ENCODE measurements around the gene RALY.
"Not testable (repeated sequence)": the region's sequence is repeated elsewhere in the genome, so short reads cannot be mapped to it uniquely, and the experiment has no call there.

Gene RALY

DNA sequence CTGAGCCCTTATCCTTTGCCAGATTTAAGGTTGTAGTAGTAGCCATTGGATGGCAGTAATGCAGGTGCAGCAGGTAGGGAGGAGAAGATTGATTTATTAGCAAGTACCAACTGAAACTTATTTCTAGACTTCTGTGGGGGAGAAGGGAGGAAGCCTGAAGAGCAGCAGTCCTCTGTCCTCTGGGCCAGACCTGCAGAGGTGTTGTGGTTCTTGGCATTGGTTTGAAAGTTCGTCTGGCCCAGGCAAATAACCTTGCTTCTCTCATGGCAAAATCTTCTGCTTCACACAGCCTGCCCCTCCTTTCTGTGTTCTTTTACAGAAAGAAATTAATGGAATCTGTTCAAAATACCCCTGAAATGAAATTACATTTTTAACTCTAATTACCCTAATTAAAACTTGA, 24.5 kb downstream of the RALY start:
- DNase-seq: no peak

DNA sequence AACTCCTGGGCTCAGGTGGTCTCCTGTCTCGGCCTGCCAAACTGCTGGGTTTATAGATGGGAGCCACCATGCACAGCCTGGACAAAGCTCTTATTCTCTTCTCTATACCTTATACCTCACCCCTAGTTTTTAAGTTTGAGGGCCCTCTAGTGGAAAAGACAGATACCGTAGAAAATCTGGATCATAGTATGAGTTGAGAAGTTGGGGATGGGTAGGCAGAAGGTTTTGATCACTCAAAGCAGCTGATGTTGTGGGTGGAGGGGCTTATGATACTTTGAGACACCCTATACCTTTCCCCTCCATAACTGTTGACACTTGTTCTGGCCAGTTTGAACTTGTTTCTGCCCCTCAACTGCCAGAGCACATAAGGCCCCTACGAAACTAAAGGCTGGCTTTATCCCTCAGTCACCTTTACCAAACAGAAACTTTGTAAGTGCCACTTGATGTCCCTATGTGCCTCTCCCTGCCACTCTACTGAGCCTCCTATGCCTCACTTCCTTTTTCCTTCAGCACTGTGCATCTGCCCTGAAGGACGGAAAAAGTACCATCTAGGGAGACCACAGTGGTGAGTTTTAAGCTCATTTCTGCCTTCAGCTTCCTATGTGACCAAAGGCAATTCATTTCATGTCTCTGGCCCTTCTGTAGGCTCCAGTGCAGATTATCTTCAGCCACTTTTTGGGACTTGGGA, 28.6 kb downstream of the RALY start:
- peak; percentile 32 for DNase-seq

DNA sequence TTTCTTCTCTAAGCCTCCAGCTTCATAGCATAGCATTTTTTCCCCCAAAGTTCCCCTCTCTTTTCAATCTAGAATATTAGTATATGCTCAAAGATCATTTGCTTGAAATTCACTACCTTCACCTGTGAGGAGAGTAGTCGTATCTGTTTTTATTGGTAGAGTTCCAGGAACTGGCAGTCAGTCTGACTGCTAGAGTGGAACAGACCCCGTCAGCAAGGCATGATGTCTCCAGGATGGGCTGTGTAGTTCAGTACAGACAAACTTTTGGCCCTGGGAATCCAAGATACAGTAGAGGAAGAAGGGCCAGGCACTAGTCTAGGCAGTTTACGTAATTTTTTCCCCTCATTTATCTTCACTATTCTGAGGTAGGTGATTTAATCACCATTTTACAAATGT, 29.1 kb downstream of the RALY start:
- DNase-seq: no peak

DNA sequence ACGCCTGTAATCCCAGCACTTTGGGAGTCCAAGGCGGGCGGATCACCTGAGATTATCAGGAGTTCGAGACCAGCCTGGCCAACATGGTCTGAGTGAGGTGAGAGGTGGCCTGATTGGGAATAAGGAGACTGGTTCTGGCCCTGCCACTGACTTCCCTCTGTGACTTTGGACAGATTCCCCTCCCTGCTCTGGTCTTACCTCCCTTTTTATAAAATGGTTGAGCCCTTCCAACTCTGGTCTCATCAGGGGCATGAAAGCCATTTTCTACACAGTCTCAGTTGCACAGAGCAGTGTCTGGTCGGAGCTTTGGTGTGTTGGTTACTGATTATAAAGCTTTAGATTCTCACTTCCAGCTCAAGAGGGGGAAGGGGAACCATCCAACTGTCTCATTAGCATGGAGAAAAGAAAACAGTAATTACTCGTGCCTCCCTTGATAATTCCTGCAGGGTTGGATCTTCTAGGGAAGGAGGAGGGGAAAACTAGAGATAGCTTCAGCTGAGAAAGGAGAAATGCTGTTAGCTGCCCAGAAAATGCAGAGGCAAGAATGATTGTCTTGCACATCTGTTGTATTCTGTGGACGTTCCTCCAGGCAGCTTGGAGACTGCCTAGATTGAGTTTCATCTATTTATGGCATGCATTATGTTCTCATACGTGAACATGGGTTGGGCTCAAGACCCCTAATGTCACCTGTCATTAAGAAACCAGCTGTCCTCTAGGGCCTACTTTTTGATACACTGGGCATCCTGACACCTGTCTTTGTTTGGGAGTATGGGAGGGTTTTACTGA, 30.4 kb downstream of the RALY start:
- no peak for DNase-seq

DNA sequence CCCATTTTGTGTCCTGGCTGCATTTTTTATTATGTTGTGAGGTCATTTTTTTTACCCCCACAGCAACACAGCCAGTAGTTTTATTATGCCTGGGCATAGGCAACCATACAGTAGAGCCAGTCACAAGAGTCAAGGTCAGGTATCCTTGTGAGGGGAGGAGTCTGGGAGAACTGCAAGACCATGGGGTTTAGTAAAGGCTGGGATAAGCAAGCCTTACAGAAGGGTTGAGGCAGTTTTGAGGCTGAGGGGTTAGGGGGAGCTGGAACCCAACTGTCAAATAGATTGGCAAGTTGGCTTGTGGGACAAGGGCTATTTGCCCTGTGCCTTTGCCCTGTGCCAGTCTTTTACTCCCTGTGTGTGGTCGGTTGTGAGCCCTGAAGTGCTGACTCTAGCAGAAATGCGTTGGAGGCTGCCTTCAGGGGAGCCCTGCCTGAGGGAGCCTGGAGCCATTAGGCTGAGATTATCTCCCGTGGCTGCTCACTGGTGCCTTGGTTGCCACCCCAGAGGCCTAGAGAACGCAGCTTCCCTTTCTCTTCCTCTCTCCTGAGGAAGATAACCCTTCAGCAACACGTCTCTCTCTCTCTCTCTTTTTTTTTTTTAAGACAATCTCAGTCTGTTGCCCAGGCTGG, 31.1 kb downstream of the RALY start:
- DNase-seq: no peak

DNA sequence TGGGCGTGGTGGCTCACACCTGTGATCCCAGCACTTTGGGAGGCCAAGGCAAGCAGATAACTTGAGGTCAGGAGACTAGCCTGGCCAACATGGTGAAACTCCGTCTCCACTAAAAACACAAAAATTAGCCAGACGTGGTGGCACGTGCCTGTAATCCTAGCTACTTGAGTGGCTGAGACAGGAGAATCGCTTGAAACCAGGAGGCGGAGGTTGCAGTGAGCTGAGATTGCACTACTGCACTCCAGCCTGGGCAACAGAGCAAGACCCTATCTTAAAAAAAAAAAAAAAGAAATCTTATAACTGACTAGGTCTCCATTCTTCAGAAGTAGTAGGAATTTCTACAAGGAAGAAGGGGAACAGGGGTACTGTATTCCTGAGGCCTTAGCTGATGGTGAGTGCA, 34.3 kb downstream of the RALY start:
- DNase-seq: not testable (repeated sequence)

DNA sequence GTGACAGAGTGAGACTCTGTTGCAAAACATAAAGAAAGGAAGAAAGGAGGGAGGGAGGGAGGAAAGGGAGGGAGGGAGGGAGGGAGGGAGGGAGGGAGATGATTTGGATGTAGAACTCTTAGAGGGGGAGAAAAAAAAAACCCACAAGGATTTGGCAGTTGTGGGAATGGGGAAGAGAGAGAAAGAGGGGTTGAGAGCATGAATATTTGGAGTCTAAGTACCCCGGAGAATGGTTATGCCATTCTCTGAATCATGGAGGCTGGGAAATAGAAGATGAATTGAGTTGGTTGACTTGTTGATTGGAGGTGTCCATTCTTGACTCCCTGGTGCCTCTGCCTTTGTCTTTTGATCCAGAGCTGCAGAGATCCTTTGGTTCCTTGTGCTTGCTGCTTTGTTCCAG, 35.7 kb downstream of the RALY start:
- DNase-seq: no peak

DNA sequence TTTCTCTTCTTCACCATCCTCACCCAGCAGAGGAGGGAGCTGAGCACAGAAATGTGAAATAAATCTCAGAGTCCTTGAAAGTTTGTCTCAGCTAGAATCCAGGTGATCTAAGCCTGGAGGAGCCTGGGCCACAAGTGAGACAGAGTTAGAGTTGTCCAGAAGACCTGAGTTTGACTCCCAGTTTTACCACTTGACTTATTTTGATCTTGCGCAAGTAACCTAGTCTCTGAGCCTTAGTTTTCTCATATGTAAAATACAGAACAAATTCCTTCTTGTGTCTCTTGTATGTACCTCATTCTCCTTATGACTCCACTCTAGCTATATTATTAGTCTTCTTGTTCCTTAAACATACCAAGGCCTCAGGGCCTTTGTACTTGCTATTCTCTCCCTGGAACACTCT, 36.7 kb downstream of the RALY start:
- no peak for DNase-seq

DNA sequence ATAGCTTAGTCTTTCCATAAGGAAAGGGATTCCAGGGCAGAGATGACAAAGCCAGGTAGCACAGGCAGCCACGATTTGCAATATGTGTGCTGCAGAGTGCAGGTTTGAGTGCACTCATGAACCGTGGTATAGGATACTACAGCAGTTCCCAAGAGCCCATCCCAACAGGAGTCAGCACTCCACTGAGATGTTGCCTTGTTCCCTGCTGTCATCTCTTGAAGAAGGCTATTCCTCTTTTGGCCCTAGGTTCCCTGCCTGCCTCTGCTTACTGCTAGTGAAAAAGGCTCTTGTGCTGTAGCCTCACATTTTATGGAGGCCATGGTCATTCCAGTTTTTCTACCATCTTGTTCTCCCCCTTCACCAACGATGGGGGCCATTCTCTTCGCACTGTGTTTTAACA, 40.2 kb downstream of the RALY start:
- DNase-seq: no peak

DNA sequence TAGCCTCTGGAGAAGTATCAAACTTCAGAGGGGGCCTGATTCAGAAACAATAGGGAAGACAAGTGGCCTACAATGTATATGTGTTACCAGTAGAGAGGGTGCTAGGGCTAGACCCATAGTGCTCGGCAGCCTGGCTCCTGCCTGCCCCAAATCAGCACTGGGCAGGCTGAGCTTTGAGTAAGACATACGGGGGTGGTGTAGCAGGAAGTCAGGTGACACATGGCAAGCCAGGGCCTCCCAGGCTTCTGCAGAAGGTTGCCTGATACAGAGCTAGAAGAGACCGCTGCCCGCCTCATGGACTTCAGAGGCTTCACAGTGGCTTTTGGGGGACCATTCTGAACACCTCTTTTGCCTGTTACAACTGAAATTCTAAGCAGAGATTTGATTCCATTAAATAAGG, 43.4 kb downstream of the RALY start:
- no peak for DNase-seq

DNA sequence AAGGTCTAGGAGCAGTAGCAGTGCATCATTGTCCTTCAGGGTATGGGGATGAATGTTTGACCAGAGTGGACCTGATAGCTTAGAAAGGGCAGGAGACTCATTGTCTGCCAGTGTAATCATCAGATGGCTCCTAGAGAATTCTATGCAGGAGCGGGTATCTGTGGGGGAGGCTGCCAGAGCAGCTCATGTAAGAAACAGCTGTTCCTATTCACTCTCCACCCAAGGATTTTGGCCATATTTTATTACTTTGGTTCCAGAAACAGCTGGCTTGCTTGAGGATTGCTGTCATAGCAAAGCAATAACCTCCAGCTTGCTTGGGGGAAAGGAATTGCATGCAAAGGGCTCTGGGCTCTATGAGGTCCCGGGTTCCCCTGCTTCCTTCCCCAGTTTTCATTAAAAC, 44.1 kb downstream of the RALY start:
- DNase-seq: no peak

DNA sequence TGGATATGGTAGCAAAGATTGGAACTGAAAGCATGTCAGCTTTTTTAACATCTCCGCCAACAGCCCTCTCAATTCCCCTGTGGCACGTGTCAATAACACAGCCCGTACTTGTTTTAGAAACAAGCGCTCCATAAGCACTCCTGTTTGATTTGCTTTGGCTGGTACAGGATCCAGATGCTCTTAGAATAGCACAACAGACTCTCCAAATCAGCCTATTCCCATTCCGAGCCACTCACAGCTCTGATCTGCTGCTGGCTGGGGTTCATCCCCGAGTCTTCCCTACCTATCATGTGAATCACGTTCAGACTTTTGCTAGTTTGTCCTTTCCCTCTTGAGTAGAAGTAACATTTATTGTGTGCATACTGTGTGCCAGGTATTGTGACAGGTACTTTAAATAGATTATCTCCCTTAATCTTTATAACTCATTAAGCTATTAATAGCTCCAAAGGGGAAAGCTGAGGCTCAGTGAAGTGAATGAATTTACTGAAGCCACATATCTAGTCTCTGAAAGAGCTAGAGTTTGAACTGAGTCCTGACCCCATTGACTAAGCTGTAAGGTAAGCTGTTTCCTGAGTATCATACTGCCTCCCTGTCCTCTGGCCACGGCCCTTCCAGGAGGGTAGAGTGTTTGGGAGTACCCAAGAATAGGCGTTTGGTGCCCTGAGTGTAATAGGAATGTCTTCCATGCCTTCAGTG, 46.7 kb downstream of the RALY start:
- DNase-seq: no peak

DNA sequence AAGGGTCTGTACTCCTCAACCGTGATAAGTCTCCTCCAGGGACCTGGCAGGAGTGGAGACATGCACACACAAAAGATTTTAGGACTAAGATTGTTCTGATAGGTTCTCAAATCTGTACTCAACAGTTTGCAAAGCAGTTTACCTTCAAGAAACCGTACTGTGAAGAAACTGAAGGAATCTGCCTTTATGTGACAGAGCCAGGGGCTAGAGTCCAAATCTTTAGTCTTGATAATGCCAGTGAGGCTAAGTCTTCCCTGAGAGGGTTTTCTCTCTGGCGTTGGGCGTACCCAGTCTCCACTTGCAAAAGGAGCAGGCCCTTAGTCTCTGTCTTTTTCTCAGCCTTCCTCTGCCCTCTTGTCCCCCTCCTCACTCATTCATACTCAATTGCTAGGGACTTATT, 47.5 kb downstream of the RALY start:
- no peak for DNase-seq

DNA sequence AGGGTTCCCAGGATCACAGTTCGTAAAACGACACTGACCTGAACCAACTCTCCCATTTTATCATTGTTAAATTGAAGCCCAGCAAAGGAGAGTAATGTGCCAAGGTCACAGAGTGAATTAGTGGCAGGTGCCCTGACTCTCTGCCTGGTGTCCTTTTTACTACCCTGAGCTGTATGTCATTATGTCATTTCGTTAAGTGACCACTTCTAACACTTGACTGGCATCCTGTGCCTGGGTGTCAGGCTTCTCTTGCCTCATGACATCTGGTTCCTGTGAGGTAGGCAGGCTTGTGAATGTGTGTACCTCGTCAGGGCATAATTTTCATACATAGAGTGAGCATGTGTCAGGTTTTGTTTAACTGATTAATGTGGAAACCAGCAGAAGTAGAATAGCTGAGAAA, 48.6 kb downstream of the RALY start:
- DNase-seq: no peak

DNA sequence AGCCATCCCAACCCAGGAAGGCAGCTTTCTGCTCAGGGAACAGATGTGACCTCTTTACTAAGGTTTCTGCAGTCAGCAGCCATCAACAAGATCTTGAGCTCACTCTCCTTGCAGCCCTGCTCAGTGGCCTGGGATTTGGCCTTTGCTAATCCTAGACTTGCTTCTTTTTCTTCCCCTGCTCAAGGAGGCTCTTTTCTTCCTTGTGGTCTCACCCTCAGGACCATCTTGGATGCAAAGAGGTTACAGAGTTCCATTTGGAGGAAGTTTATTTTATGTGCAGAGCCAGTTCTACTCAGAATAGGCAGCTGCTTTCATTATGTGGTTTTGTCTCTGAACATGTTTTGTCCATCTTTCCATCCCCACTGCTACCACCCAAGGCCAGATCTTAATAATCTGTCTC, 49.3 kb downstream of the RALY start:
- DNase-seq: no peak

DNA sequence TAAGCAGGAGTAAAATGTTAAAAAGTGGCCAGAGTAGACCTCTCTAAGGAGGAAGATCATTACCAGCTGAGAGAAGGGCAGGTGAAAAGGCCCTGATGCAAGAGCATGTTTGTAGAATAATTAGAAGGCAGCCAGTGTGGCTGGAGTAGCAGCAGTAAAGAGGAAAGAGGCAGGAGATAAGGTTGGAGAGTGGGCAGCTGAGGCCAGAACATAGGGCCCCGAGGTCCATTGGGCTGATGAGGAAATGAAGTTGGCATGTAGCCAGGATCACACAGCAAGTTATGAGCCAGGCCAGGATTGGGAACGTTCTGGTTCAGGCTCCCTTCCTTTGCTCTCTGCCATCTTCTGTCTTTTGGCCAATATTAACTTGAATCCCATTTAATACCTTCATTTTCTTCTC, 51.6 kb downstream of the RALY start:
- no peak for DNase-seq

DNA sequence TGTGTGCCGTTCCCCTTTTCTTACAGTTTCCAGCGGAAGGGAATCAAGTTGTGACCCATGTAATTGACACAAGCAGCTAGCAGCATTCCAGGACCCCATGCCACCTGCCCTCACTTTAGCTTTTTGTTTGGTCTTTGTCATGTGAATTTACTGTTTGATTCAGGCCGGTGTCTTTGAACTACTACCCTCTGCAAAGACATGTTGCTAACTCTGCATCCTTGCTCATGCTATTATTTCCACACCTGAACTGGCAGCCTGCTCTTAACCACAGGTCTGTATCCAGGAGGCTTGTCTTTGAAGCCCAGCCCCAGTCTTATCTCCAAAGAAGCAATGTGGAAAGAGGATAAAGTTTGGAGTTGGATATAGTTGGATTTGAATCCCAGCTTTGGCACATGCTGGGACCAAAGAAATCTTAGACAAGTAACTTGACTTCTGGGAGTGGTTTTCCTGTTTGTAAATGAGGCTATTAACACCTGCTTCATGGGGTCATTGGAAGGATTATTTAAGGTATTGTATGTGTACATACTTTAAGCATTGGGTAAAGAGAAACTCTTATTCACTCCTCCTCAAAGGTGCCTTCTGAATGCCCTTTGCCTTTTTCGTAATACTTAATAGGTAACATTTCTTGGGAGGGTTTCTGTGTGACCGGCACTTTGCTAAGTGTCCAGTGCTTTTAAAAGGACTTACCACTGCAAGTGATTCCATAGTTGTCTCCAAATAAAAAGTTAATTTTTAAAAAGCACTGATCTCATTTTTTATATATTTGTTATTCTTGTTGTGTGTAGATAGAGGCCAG, 52.4 kb downstream of the RALY start:
- no peak for DNase-seq

DNA sequence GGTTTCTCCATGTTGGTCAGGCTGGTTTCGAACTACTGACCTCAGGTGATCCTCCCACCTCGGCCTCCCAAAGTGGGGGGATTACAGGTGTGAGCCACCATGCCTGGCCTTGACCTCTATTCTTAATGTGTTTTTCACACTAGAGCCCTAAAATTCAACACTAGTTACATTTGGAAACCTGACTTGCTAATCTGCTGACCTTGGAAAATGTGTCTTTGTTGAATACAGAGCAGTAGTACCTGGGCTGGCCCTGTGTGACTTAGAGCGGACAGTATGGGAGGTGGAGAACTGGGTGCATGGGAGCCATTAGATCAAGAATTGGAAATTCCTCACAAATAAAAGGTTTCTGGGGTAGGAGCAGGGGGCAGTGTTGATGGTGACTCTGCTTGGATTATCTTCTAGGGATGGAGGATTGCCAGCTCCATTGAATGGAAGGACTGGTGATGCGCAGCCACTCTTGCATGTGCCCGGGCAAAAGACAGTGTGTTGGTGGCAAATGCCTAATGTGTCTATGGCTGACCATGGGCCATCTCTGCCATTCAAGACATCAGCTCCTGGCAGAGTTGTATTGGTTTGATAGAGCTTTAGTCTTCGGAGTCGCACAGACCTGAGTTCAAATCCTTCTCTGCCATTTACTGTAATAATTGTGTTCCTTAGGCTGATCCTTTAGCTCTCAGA, 53.4 kb downstream of the RALY start:
- DNase-seq: no peak

DNA sequence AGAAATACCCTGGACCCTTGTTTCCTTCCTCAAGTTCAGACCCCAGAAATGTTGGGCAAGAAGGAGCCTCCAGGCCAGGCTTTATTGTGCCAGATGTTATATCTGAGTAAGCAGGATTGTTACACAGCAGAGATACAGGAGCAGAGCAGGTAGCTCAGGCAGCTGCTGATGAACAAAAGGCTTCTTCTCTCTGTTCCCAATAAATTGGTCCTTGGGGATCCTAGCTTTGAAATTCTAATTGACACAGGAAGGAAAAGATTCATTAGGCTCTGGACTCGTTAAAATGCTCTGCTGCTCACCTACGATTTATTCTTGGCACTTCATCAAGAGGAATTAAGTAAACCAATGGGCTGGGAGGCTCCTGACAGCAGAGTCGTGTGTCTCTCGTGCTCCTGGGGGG, 54.2 kb downstream of the RALY start:
- no peak for DNase-seq

DNA sequence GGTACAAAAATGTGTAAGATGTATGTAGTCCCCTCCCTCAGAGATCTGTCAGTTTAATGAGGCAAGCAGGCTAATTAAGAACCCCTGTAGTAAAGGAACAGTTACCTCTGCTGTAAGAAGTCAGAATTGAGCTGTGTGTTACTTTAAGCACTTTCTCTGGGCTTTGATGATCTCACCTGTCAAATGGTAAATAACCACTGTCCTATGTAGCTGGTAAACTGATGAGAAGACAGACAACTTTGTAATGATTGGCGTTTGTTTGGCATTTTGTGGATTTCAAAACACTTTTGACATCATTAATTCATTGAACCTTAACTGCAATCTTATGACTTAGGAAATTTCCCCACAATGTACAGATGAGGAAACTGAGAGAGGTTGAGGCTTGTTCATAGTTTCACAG, 55.7 kb downstream of the RALY start:
- DNase-seq: no peak

DNA sequence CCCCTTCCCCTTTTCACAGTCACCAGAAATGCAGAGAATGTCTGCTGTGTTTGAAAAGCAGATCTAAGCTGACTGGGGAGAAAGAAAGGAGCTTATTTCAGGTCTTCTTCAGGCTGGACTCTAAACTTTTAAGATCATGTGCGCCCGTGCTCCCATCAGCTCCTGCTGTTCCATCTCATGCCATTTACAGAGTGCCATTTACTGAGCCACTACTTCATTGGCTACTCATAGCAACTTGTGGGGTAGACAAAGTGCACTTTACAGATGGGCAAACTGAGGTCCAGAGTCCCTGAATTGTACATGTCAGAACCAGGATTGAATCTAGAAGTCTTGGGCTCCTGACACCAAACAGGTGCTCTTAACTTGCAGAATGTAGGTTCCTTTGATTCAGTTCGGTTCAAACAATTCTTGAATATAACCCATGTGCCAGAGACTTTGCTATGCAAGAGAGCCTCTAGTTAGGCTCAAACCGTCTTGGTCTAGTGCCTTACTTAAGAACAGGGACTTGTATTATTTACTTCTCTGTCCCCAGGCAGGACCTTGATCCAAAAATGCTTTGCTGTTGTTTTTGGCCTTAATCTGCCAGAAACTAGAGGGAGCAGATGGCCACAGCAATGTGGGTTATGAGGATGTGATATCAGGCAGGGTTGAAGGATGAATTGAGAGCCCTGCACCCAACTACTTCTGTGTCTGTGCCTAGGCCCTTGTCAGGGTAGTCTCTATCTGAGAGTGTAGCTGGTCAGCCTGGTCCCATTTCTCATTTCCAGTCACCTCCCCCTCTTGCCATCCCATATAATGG, 56.4 kb downstream of the RALY start:
- DNase-seq: no peak

Data from GDM1 (cell line).